ENCODE results near the gene EGFL8.

EGFL8 gene

GRCh38 chr6:32151181-32151862 is 13.1 kb upstream of the EGFL8 start:
- no peak for DNase-seq (ENCODE audit: low spot score)

GRCh38 chr6:32151863-32152768 is 12.3 kb upstream of the EGFL8 start, which contains the start of gene PRRT1:
Gene PRRT1 (minus strand): TSS chr6:32151939. CDS start chr6:32151827, 112 bp downstream.
- no peak for DNase-seq (ENCODE audit: low spot score)
- Histone ChIP-seq H3K4me3 (peak within 1 kb of the TSS; percentile 97), H3K27ac (peak within 1 kb of the TSS; percentile 88 to 93)
- TF ChIP-seq CTCF (IDR thresholded peaks at IDR 0.05), result no peak

More at GRCh38 chr6:32151181-32151862, 13.1 kb upstream of the EGFL8 start:
- Histone ChIP-seq H3K4me3 (peak overlapping the region; percentile 97), H3K27ac (peak overlapping the region in 1 of 2 donors; percentile 93)
- no peak for TF ChIP-seq CTCF (IDR thresholded peaks at IDR 0.05)

GRCh38 chr6:32152769-32153563 is 11.4 kb upstream of the EGFL8 start:
- H3K4me3 ChIP-seq, result peak overlapping the region; percentile 97
- H3K27ac ChIP-seq, result peak overlapping the region; percentile 88 to 93
- no peak for DNase-seq (ENCODE audit: low spot score)
- TF ChIP-seq CTCF (IDR thresholded peaks at IDR 0.05), result no peak

GRCh38 chr6:32153564-32154513 is 10.6 kb upstream of the EGFL8 start, which contains the start of gene PPT2:
Gene PPT2 (plus strand): TSS chr6:32154141. CDS start chr6:32154595, 454 bp downstream.
- no peak for TF ChIP-seq CTCF (IDR thresholded peaks at IDR 0.05)

GRCh38 chr6:32154514-32155161 is 9.8 kb upstream of the EGFL8 start:
- peak; percentile 41 for TF ChIP-seq CTCF (IDR thresholded peaks at IDR 0.05)
- Histone ChIP-seq H3K4me3 (peak overlapping the region; percentile 97), H3K27ac (peak overlapping the region; percentile 88 to 93)
- no peak for DNase-seq (ENCODE audit: low spot score)

More at GRCh38 chr6:32153564-32154513, 10.6 kb upstream of the EGFL8 start, which contains the start of gene PPT2:
- peak; percentile 96 for DNase-seq (ENCODE audit: low spot score)
- Histone ChIP-seq H3K4me3 (peak within 1 kb of the TSS; percentile 97), H3K27ac (peak within 1 kb of the TSS; percentile 88 to 93)
